HFF-Myc (cell line): ENCODE measurements around the gene FABP2.

Source experiments
- DNase-seq: peaks from one replicate; pipeline ENCODE4 v3.0.0-alpha.2; 2011; ENCODE audit warnings: low read depth; ENCODE audit errors: extremely low read depth
- H3K4me3 ChIP-seq: replicated peaks from 2 replicates; pipeline ENCODE4 v1.5.1; 2011; ENCODE audit warnings: low read depth, mild to moderate bottlenecking, control low read depth, low read length
- TF ChIP-seq, protein P1 (sequence below): IDR thresholded peaks from 2 replicates; pipeline ENCODE4 v1.5.1; 2012; ENCODE audit warnings: mild to moderate bottlenecking, low read depth, low read length, control low read depth; ENCODE audit errors: missing control alignments

FABP2 gene

DNA sequence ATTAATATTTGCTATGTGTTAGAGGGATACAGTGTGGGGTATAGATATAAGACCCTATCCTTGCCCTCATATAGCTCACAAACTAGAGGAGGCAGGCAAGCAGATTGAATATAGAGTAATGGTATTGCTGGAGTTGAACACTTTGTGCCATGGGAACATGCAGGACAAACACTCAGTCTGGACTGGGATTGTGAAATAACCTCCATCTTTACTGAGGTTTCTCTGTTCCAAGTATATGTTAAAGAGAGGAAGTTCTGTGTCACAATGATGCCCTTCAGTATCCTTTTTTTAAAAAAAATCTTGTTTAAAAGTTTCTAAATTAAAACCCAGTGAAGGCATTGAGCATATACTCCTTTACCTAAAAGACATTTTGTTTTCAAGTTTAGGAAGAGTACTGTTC is 8.7 kb downstream of the FABP2 start:
- DNase-seq = no peak
- TF ChIP-seq, protein P1, sequence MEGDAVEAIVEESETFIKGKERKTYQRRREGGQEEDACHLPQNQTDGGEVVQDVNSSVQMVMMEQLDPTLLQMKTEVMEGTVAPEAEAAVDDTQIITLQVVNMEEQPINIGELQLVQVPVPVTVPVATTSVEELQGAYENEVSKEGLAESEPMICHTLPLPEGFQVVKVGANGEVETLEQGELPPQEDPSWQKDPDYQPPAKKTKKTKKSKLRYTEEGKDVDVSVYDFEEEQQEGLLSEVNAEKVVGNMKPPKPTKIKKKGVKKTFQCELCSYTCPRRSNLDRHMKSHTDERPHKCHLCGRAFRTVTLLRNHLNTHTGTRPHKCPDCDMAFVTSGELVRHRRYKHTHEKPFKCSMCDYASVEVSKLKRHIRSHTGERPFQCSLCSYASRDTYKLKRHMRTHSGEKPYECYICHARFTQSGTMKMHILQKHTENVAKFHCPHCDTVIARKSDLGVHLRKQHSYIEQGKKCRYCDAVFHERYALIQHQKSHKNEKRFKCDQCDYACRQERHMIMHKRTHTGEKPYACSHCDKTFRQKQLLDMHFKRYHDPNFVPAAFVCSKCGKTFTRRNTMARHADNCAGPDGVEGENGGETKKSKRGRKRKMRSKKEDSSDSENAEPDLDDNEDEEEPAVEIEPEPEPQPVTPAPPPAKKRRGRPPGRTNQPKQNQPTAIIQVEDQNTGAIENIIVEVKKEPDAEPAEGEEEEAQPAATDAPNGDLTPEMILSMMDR = no peak
- H3K4me3 ChIP-seq = no peak overlapping the region

DNA sequence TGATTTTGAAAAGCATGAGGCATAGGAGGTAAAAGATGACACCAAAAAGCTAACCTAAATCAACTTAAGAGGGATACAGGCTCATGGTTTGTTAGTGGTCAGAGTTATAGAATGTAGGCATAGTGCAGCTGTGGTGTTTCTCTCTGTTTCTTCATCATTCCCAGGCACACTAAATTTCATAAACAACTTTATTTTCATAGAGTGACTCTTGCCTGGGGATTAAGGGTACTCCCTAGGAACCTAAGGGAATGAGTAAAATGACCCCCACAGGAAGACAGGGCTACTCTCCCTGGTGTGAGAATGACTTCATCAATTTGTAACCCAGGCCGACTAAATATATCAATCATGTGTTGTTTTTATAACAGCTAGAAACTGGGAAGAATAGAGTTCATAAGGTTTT is 11.1 kb downstream of the FABP2 start:
- TF ChIP-seq, protein P1 = no peak
- DNase-seq = no peak
- H3K4me3 ChIP-seq = no peak overlapping the region

DNA sequence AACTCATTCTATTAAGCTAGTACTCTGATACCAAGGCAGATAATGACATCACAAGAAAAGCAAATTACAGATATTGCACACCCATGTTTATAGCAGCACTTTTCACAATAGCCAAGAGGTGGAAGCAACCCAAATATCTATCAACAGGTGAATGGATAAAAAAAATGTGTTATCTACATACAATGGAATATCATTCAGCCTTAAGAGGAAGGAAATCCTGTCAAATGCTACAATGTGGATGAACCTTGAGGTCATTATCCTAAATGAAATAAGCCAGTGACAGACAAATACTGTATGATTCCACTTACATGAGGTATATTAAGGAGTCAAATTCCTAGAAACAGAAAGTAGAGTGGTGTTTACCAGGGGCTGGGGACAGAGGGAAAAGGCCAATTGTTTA is 14.3 kb downstream of the FABP2 start:
- H3K4me3 ChIP-seq = no peak overlapping the region
- no peak for DNase-seq
- TF ChIP-seq, protein P1 = no peak

DNA sequence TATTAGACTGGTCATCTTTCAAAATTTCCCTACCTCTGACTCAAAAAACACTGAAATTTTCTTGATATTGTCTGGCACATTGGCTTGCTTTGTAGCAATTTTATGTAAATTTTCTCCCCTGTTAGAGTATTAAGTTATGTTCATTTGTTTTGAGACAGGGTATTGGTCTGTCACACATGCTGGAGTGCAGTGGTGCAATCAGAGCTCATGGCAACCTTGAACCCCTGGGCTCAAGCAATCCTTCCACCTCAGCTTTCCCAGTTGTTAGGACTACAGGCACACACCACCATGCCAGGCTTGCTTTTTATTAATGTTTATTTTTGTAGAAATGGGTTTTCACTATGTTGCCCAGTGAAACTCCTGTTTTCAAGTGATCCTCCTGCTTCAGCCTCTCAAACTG is 17.5 kb downstream of the FABP2 start:
- TF ChIP-seq, protein P1 = no peak
- DNase-seq = no peak
- H3K4me3 ChIP-seq = no peak overlapping the region

DNA sequence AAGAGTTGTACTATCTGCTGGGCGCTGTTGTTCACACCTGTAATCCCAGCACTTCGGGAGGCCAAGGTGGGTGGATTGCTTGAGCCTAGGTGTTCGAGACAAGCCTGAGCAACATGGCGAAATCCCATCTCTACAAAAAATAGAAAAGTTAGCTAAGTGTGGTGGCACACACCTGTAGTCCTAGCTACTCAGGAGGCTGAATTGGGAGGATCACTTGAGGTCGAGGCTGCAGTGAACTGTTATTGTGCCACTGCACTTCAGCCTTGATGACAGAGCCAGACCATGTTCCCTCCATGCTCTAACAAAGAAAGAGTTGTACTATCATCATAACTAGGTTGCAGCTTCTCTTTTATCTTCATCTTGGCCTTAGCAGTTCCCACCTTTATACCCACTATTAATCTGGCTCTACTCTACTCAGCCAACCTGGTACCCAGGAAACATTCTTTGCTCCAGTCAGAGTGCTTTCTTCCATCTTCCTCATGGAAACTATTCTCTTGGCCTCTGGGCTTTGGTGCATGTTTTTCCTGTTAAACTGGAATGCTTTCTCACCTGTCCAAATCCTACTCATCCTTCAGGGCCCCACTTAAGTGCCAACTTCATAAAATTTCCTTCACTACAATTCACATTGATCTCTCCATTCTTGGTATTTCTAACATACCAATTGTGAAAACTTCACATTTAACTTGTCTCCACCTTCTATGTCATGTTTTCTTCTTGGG is 18.2 kb downstream of the FABP2 start:
- no peak for DNase-seq
- H3K4me3 ChIP-seq = no peak overlapping the region
- TF ChIP-seq, protein P1 = no peak

DNA sequence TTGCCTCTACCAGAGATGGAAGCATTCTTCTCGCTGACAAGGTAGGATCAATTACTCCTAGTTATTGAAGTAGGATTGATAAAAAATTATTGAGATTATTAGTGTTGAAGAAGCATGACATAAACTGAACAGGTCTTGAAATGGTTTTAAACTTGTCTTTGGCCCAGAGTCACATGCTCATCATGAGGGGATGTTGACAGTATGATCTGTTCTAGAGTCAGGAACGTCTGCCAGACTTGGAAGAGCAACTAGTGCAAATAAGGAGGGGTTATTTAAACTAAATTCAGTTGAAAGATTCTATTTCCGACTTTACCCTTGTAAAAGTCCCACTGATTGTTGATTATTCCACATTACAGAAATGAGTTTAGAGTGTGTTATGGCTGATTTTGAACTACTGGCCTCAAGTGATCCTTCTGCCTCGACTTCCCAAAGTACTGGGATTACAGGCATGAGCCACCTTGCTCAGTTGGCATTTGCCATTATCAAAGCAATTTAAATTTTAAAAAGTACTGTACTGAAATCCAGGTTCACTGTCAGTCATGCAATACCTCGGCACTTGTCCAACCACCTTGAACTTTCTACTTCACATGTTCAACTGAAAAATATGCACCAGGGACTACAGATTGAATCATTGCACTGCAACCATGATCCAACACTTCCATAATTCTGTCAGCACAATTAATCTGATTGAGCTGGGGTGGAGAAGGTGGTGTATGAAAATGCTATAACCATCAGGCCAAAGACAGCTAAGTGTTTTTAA is 19.7 kb downstream of the FABP2 start:
- H3K4me3 ChIP-seq = no peak overlapping the region
- DNase-seq = no peak
- TF ChIP-seq, protein P1 = no peak
